Fibroblast of skin of right biceps (primary cell): Measurements from ENCODE around the gene OR7D2.
"Not testable (repeated sequence)": the region's sequence is repeated elsewhere in the genome, so short reads cannot be mapped to it uniquely, and the experiment has no call there.

Experiments
- DNase-seq: peaks from one replicate; pipeline ENCODE4 v3.0.0-alpha.2; 2013

Gene OR7D2

GRCh38 chr19:9178901-9179300 lies at the start of gene OR7D2:
OR7D2 (plus strand) TSS chr19:9178979; CDS start chr19:9185782, 6,803 bp downstream.
- no peak for DNase-seq

DNA sequence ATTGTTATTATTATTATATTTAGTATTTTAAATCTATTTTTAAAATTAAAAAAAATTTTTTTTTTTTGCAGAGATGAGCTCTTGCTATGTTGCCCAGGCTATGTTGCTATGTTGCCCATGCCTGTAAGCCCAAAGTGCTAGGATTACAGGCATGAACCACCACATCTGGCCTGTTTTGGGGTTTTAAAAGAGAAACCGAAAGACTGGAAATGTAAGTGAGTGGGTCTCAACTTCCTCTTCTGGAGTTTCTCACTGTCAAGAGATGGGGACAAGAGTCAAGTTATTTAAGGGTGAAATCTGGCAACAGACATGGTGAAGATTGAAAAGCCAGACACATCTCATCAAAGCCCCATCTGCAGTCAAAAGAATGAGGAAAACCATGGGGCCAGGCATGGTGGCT lies 47.8 kb upstream of the OR7D2 start:
- no peak for DNase-seq

GRCh38 chr19:9132422-9132821 lies 46.4 kb upstream of the OR7D2 start:
- DNase-seq = no peak

GRCh38 chr19:9139609-9140158 lies 39.1 kb upstream of the OR7D2 start:
- no peak for DNase-seq

DNA sequence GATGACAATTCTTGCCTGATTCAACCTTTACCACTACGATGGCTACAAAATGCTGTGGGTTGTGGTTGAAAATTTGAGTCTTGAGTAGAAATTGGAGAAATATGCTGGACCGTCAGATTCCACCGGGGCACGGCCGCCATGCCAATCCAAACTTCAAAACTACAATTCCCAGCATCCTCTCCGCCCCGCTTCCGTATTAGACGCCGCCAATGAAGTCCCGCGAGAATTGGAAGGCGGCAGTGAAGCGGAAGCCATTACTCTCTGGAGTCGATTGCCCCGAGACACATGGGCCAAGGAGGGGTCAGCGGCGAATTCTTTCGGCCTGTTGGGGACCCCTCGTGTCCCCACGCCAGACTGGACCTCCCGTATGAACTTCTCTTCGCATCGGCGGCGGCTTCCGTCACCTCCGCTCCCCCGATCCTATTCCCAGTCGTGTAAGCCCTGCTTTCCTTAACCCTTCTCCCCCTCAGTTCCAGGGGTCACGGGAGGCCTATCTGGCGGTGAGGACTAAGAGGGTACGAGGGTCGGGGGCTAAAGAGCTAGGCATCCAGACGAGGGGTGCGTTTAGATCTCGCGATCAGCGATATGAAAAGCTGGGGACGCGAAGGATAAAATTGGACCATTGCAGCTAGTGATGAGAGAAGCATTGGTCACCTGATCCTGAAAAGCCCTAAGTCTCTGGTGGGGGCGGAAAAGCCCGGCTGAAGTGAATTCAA lies 38.5 kb upstream of the OR7D2 start, which contains the start of gene ZNF317:
Gene ZNF317 (plus strand): TSS at position 239 of the 716 bp plus-strand sequence. CDS start 15,620 bp downstream, outside the sequence.
- peak; percentile 93 for DNase-seq

- DNase-seq = peak; percentile 13
Measured at GRCh38 chr19:9144920-9145319, 33.9 kb upstream of the OR7D2 start.

DNA sequence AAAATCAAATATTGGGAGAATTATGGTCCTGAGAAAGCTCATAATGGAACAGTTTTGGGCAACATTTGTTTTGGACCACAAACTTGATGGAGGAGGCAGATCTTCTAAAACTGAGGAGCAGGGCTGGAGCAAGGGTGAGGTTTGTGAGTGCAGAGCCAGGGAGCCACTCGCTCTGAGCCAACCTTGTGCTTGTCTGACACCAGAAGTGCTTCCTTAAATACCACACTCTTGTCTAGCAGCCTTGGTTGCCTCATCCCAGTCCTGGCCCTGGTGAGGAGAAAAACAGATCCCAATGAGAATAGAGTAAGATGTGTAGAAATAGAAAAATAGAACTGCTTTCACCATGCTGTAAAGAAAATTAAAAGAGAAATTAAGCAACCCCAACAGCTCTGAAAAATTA lies 31.9 kb upstream of the OR7D2 start:
- no peak for DNase-seq

- no peak for DNase-seq
Measured at GRCh38 chr19:9148697-9149096, 30.1 kb upstream of the OR7D2 start.

- DNase-seq = no peak
Measured at GRCh38 chr19:9149997-9150396, 28.8 kb upstream of the OR7D2 start.

GRCh38 chr19:9150650-9151049 lies 28.1 kb upstream of the OR7D2 start:
- DNase-seq = no peak

DNA sequence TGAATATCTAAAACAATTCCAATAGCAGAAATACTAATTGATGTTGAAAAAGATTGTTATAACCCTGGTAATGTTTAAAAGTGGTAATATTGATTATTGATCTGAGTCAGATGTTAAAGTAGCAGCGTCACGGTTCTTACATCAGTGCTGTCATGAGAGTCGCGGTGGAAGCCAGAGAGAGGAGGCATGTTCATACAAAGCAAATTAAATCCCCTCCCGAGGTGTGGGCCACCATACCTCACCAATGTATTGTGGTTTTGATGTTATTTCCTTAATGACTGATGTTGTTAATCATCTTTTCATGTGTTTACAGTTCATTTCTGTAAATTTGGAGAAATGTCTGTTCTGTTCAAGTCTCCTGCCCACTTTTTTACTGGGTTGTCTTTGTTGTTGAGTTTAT lies 27.4 kb upstream of the OR7D2 start:
- no peak for DNase-seq

- DNase-seq = no peak
Measured at GRCh38 chr19:9155591-9155990, 23.2 kb upstream of the OR7D2 start.

DNA sequence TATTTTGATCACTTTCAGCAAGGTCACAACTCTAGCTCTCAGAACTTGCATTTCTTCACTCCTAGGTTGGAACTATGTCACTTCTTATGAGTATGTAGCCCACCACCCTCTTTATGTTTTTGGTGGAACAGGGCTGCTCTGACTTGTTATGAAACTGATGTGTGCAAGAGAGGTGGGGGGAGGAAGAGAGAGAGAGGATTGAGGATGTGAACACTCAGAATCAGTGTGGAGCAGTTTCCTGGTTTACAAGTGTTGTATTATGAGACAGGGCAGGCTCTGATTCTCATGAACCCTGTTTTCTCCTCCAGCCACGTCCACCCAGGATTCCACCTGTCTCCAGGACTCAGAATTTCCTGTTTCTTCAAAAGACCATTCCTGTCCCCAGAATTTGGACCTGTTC lies 22.5 kb upstream of the OR7D2 start:
- DNase-seq = no peak

DNA sequence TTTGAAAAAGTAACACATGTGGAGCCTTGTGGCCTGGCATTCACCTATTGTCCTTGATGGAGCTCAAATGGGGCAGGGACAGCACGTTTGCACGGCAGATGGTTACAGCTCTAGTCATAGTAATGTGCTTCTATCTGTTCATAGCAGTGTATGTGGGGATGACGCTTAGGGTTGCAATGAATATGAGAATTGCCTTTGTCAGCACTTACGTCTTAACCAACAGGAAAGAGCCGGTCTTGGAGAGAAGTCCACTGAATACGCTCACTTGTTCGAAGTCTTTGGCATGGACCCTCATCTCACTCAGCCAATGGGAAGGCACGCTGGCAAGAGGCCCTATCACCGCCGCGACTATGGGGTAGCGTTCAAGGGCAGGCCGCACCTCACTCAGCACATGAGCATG lies 18.9 kb upstream of the OR7D2 start:
- no peak for DNase-seq

GRCh38 chr19:9161427-9161826 lies 17.4 kb upstream of the OR7D2 start:
- no peak for DNase-seq

DNA sequence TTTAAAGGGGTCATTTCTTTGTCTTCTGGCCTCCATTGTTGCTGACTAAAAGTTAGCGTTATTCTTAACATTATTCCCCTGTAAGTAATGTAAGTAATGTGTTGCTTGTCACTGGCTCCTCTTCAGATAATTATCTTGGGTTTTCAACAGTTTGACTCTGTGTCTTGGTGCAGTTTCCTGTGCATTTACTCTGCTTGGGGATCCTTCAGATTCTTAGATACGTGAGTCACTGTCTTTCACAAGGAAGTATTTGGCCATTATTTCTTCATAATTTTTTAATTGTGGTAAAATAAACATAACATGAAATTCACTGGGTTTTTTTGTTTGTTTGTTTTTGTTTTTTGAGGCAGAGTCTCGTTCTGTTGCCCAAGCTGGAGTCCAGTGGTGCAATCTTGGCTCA lies 13.5 kb upstream of the OR7D2 start:
- no peak for DNase-seq

GRCh38 chr19:9166846-9167245 lies 11.9 kb upstream of the OR7D2 start:
- DNase-seq = no peak

DNA sequence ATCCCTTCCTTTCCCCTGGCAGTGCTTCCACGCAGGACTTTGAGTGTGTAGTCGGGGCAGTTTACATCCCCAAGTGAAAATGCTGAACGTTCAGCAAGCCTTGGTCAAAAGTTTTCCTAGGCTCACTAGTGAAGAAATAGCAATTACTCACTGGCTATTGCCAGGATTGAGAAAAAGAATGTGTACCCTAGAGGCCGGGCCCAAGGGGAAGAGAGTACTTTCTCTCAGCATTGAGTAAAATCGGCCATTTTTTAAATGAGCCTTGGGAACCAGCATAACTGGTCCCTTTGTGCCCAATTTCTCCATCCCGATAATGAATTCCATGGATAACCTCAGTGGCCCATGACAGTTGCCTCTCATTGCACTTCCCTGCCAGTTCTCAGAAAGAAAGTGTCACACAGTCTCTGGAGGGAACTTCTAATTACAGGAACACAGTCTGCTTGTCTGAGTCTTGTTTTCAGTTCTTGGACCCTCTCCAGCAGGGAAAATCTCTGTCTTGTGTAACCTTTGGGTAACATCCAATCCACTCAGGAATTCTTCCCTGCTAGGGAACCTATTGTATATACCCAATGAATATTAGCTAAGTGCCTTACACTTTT lies 7.3 kb upstream of the OR7D2 start:
- DNase-seq = no peak

GRCh38 chr19:9175326-9175725 lies 3.5 kb upstream of the OR7D2 start:
- no peak for DNase-seq

DNA sequence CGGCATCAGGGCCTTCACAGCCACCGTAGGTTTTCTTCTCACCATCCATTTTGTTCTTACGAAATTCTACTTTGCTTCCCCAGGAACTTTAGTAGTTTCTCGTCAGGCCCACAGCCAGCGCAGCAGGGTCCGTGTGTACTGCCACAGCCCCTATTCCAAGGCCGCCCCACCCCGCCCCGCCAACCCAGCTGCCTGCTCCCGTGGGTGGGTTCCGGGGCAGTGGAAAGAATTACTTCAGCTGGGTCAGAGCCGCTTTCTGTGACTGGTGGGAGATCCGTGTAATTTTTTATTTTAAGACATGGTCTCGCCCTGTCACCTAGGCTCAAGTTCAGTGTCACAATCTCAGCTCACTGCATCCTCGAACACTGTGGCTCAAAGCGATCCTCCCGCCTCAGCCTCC lies 4.2 kb downstream of the OR7D2 start:
- DNase-seq = no peak

DNA sequence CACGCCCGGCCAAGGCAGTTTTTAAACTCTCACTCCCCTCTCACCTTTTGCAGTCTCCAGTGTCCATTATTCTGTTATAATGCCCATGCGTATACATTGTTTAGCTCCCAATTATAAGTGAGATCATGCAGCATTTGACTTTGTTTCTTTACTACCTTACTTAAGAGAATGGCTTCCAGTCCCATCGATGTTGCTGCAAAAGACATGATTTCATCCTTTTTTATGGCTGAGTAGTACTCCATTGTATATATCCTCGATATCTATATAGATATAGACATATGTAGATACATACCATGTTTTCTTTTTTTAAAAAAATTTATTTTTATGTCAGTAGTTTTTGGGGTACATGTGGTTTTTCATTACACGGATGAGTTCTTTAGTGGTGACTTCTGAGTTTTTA lies 8.4 kb downstream of the OR7D2 start:
- no peak for DNase-seq

GRCh38 chr19:9189535-9189934 lies 10.8 kb downstream of the OR7D2 start:
- DNase-seq = no peak

GRCh38 chr19:9198044-9198443 lies 19.3 kb downstream of the OR7D2 start:
- DNase-seq = not testable (repeated sequence)

DNA sequence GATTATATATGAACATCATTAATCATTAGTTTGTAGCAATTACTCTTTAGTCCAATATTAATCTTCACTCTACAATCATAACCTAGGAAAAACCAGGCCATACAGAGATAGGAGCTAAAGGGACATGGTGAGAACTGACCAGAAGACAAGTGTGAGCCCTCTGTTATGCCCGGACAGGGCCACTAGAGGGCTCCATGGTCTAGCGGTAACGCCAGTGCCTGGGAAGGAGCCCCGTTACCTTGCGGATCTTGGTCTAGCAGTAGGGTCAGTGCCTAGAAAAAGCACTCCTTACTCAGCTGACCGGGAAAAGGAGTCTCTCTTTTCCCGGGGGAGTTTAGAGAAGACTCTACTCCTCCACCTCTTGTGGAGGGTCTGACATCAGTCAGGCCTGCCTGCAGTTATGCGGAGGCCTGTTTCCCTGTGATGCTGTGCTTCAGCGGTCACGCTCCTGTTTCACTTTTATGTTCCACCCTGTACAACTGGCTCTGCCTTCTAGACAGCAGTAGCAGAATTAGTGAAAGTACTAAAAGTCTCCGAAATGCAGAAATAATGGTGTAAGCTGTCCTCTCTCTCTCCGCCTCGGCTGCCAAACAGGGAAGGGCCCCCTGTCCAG lies 26.8 kb downstream of the OR7D2 start:
- peak; percentile 58 for DNase-seq
